ENCODE results near the gene KYAT1.

Gene KYAT1

GRCh38 chr9:128918921-128919320 lies 37.2 kb upstream of the KYAT1 start:
- Histone ChIP-seq H3K9me3 (ENCODE audit: control insufficient read depth in 5 of 5, low read length in 5 of 5) (no peaks in the 10 kb centered on the region), H3K27ac (ENCODE audit: low read depth, low read length) (peak overlapping the region; percentile 37), H3K4me1 (ENCODE audit: control insufficient read depth in 5 of 5, insufficient read depth in 5 of 5, low read length in 5 of 5) (peaks cover 21 to 71% (median 67%) of the 10 kb centered on the region in 5 donors), H3K36me3 (ENCODE audit: control insufficient read depth in 5 of 5, insufficient read depth in 5 of 5, low read length in 5 of 5) (peaks cover 0 to 26% (median 10%) of the 10 kb centered on the region in 5 donors), H3K9ac (ENCODE audit: low read length in 5 of 5) (peak overlapping the region in 2 of 5 donors; percentile 7 to 41), H3K4me3 (ENCODE audit: low read depth in 1 of 5, low read length in 5 of 5) (no peak overlapping the region), H3K27me3 (ENCODE audit: control insufficient read depth in 5 of 5, insufficient read depth in 4 of 5, low read length in 5 of 5) (no peaks in the 10 kb centered on the region)

DNA sequence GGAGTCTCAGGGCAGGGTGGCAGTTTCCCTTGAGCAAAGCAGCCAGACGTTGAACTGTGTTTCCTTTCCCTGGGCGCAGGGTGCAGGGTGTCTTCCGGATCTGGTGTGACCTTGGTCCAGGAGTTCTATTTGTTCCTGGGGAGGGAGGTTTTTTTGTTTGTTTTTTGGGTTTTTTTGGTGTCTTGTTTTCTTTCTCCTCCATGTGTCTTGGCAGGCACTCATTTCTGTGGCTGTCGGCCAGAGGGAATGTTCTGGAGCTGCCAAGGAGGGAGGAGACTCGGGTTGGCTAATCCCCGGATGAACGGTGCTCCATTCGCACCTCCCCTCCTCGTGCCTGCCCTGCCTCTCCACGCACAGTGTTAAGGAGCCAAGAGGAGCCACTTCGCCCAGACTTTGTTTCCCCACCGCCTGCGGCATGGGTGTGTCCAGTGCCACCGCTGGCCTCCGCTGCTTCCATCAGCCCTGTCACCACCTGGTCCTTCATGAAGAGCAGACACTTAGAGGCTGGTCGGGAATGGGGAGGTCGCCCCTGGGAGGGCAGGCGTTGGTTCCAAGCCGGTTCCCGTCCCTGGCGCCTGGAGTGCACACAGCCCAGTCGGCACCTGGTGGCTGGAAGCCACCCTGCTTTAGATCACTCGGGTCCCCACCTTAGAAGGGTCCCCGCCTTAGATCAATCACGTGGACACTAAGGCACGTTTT lies 35.5 kb upstream of the KYAT1 start:
- Histone ChIP-seq H3K27ac (ENCODE audit: low read depth, low read length) (peak overlapping the region; percentile 95), H3K4me3 (ENCODE audit: low read depth in 1 of 5, low read length in 5 of 5) (no peak overlapping the region), H3K27me3 (ENCODE audit: control insufficient read depth in 5 of 5, insufficient read depth in 4 of 5, low read length in 5 of 5) (no peaks in the 10 kb centered on the region), H3K4me1 (ENCODE audit: control insufficient read depth in 5 of 5, insufficient read depth in 5 of 5, low read length in 5 of 5) (peaks cover 27 to 82% (median 73%) of the 10 kb centered on the region in 5 donors), H3K9me3 (ENCODE audit: control insufficient read depth in 5 of 5, low read length in 5 of 5) (no peaks in the 10 kb centered on the region), H3K9ac (ENCODE audit: low read length in 5 of 5) (peak overlapping the region in 1 of 5 donors; percentile 8), H3K36me3 (ENCODE audit: control insufficient read depth in 5 of 5, insufficient read depth in 5 of 5, low read length in 5 of 5) (peaks cover 0 to 26% (median 10%) of the 10 kb centered on the region in 5 donors)

GRCh38 chr9:128916745-128917144 lies 35.0 kb upstream of the KYAT1 start:
- H3K4me1 ChIP-seq (ENCODE audit: control insufficient read depth in 5 of 5, insufficient read depth in 5 of 5, low read length in 5 of 5) = peaks cover 28 to 82% (median 74%) of the 10 kb centered on the region in 5 donors

GRCh38 chr9:128916204-128916603 lies 34.5 kb upstream of the KYAT1 start:
- Histone ChIP-seq H3K27ac (ENCODE audit: low read depth, low read length) (peak overlapping the region; percentile 95), H3K27me3 (ENCODE audit: control insufficient read depth in 5 of 5, insufficient read depth in 4 of 5, low read length in 5 of 5) (no peaks in the 10 kb centered on the region), H3K9ac (ENCODE audit: low read length in 5 of 5) (peak overlapping the region; percentile 8 to 65 (median 63)), H3K9me3 (ENCODE audit: control insufficient read depth in 5 of 5, low read length in 5 of 5) (no peaks in the 10 kb centered on the region), H3K4me3 (ENCODE audit: low read depth in 1 of 5, low read length in 5 of 5) (peak overlapping the region in 1 of 5 donors; percentile 12), H3K4me1 (ENCODE audit: control insufficient read depth in 5 of 5, insufficient read depth in 5 of 5, low read length in 5 of 5) (peaks cover 28 to 83% (median 74%) of the 10 kb centered on the region in 5 donors), H3K36me3 (ENCODE audit: control insufficient read depth in 5 of 5, insufficient read depth in 5 of 5, low read length in 5 of 5) (peaks cover 0 to 26% (median 10%) of the 10 kb centered on the region in 5 donors)

More at GRCh38 chr9:128916745-128917144, 35.0 kb upstream of the KYAT1 start:
- Histone ChIP-seq H3K9ac (ENCODE audit: low read length in 5 of 5) (peak overlapping the region; percentile 8 to 65 (median 63)), H3K9me3 (ENCODE audit: control insufficient read depth in 5 of 5, low read length in 5 of 5) (no peaks in the 10 kb centered on the region), H3K36me3 (ENCODE audit: control insufficient read depth in 5 of 5, insufficient read depth in 5 of 5, low read length in 5 of 5) (peaks cover 0 to 26% (median 10%) of the 10 kb centered on the region in 5 donors), H3K27ac (ENCODE audit: low read depth, low read length) (peak overlapping the region; percentile 95), H3K4me3 (ENCODE audit: low read depth in 1 of 5, low read length in 5 of 5) (no peak overlapping the region), H3K27me3 (ENCODE audit: control insufficient read depth in 5 of 5, insufficient read depth in 4 of 5, low read length in 5 of 5) (no peaks in the 10 kb centered on the region)

- H3K9me3 ChIP-seq (ENCODE audit: control insufficient read depth in 5 of 5, low read length in 5 of 5) = no peaks in the 10 kb centered on the region
- peak overlapping the region in 2 of 5 donors; percentile 37 to 38 for H3K9ac ChIP-seq (ENCODE audit: low read length in 5 of 5)
- H3K4me1 ChIP-seq (ENCODE audit: control insufficient read depth in 5 of 5, insufficient read depth in 5 of 5, low read length in 5 of 5) = peaks cover 23 to 91% (median 80%) of the 10 kb centered on the region in 5 donors
- H3K27ac ChIP-seq (ENCODE audit: low read depth, low read length) = peak overlapping the region; percentile 83
- peaks cover 0 to 37% (median 17%) of the 10 kb centered on the region in 5 donors for H3K36me3 ChIP-seq (ENCODE audit: control insufficient read depth in 5 of 5, insufficient read depth in 5 of 5, low read length in 5 of 5)
- H3K4me3 ChIP-seq (ENCODE audit: low read depth in 1 of 5, low read length in 5 of 5) = peak overlapping the region in 1 of 5 donors; percentile 17
- no peaks in the 10 kb centered on the region for H3K27me3 ChIP-seq (ENCODE audit: control insufficient read depth in 5 of 5, insufficient read depth in 4 of 5, low read length in 5 of 5)
These were observed 32.4 kb upstream of the KYAT1 start for GRCh38 chr9:128913995-128914772.

DNA sequence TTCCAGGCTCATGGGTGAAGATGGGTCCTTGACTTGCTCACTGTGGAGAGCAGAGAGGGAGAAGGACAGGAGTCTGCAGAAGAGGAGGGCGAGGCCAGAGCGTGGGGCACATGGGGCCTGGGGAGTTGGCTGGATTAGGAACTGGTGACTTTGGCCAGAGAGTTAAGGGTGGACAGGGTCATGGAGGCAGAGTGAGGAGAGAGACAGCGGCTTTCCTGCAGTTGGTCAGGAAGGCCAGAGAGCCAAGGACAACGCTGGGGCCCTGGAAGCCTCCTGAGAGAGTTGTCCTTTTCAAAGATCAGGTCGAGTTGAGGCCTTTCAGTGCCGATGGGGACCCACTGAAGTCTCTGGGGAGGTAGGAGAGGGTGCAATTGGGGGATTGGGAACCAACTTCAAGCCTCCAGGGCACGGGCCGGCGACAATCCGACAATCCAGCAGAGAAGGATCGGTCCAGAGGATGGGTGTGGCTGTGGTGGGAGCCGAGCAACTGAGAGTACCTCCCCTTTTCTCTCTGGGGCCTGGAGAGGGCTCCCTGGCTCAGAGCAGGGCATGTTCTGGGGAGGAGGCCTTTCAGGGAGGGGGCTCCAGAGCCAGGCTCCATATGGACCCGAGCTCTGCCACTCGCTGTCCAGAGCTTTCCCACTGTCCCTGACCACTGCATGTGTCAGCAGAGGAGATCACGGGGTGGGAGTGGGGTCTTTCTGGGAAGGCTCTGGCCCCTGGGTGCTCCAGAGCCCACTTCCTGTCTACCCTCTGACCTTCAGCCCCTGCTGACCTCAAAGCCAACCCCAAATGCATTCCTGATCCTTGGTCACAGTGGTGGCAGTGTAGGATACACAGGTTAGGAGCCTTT lies 31.5 kb upstream of the KYAT1 start:
- peak overlapping the region in 3 of 5 donors; percentile 7 to 35 (median 9) for H3K9ac ChIP-seq (ENCODE audit: low read length in 5 of 5)

DNA sequence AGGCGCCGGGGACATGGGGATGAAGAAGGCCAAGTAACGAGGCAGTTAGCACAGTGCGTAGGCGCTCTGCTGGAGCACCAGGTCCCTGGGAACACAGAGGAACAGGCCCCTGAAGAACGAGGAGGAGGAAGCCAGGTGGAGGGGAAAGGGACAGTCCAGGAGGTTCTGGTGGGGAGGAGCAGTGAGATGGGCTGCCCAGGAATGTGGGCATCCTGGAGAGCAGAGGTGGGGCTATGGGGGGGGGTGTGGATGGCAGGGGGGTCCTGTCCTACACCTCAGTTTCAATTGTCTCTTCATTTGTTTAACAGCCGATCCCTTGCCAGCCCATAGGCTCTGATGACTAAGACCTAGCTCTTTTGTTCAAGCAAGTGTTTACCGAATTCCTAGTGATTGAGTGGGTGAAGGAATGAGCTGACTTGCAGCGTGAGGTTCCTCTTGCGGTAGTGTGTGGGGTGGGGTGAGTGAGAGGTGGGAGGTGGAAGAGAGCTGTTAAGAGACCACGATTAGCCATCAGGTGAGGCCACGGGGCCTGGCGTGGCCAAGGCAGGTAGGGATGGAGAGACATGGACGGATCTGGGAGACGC lies 30.6 kb upstream of the KYAT1 start:
- peak overlapping the region; percentile 83 for H3K27ac ChIP-seq (ENCODE audit: low read depth, low read length)
- H3K9me3 ChIP-seq (ENCODE audit: control insufficient read depth in 5 of 5, low read length in 5 of 5) = no peaks in the 10 kb centered on the region
- H3K9ac ChIP-seq (ENCODE audit: low read length in 5 of 5) = peak overlapping the region in 2 of 5 donors; percentile 16 to 41
- H3K36me3 ChIP-seq (ENCODE audit: control insufficient read depth in 5 of 5, insufficient read depth in 5 of 5, low read length in 5 of 5) = peaks cover 0 to 50% (median 30%) of the 10 kb centered on the region in 5 donors
- no peaks in the 10 kb centered on the region for H3K27me3 ChIP-seq (ENCODE audit: control insufficient read depth in 5 of 5, insufficient read depth in 4 of 5, low read length in 5 of 5)
- H3K4me3 ChIP-seq (ENCODE audit: low read depth in 1 of 5, low read length in 5 of 5) = peak overlapping the region in 1 of 5 donors; percentile 8
- H3K4me1 ChIP-seq (ENCODE audit: control insufficient read depth in 5 of 5, insufficient read depth in 5 of 5, low read length in 5 of 5) = peaks cover 23 to 82% (median 73%) of the 10 kb centered on the region in 5 donors

More for the DNA sequence above, 31.5 kb upstream of the KYAT1 start:
- H3K27ac ChIP-seq (ENCODE audit: low read depth, low read length) = peak overlapping the region; percentile 83
- peak overlapping the region in 2 of 5 donors; percentile 2 to 34 for H3K4me3 ChIP-seq (ENCODE audit: low read depth in 1 of 5, low read length in 5 of 5)
- H3K4me1 ChIP-seq (ENCODE audit: control insufficient read depth in 5 of 5, insufficient read depth in 5 of 5, low read length in 5 of 5) = peaks cover 23 to 87% (median 77%) of the 10 kb centered on the region in 5 donors
- H3K27me3 ChIP-seq (ENCODE audit: control insufficient read depth in 5 of 5, insufficient read depth in 4 of 5, low read length in 5 of 5) = no peaks in the 10 kb centered on the region
- no peaks in the 10 kb centered on the region for H3K9me3 ChIP-seq (ENCODE audit: control insufficient read depth in 5 of 5, low read length in 5 of 5)
- peaks cover 0 to 46% (median 26%) of the 10 kb centered on the region in 5 donors for H3K36me3 ChIP-seq (ENCODE audit: control insufficient read depth in 5 of 5, insufficient read depth in 5 of 5, low read length in 5 of 5)

GRCh38 chr9:128911529-128912035 lies 29.8 kb upstream of the KYAT1 start:
- Histone ChIP-seq H3K27ac (ENCODE audit: low read depth, low read length) (peak overlapping the region; percentile 83), H3K9me3 (ENCODE audit: control insufficient read depth in 5 of 5, low read length in 5 of 5) (no peaks in the 10 kb centered on the region), H3K4me3 (ENCODE audit: low read depth in 1 of 5, low read length in 5 of 5) (peak overlapping the region in 4 of 5 donors; percentile 8 to 17 (median 12)), H3K27me3 (ENCODE audit: control insufficient read depth in 5 of 5, insufficient read depth in 4 of 5, low read length in 5 of 5) (no peaks in the 10 kb centered on the region), H3K9ac (ENCODE audit: low read length in 5 of 5) (peak overlapping the region in 2 of 5 donors; percentile 16 to 30), H3K4me1 (ENCODE audit: control insufficient read depth in 5 of 5, insufficient read depth in 5 of 5, low read length in 5 of 5) (peaks cover 21 to 77% (median 65%) of the 10 kb centered on the region in 5 donors), H3K36me3 (ENCODE audit: control insufficient read depth in 5 of 5, insufficient read depth in 5 of 5, low read length in 5 of 5) (peaks cover 0 to 57% (median 34%) of the 10 kb centered on the region in 5 donors)

DNA sequence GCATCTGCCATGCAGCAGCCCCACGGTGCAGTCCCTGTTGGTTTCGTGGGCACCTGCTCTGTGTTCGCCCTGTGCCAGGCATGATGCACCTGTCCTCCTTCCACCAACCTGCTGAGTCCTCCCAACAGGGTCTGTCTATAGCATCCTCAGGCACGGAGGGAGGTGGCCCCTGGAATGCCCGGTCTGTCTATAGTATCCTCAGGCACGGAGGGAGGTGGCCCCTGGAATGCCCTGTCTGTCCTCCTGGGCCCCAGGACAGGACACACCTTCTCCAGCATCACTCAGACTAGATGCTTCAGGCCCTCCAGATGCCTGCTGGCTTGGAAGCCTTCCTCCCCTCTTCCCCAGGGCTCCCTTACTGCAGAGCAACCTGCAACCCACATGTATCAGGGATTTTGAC lies 29.2 kb upstream of the KYAT1 start:
- Histone ChIP-seq H3K27me3 (ENCODE audit: control insufficient read depth in 5 of 5, insufficient read depth in 4 of 5, low read length in 5 of 5) (no peaks in the 10 kb centered on the region), H3K27ac (ENCODE audit: low read depth, low read length) (peak overlapping the region; percentile 73), H3K9me3 (ENCODE audit: control insufficient read depth in 5 of 5, low read length in 5 of 5) (no peaks in the 10 kb centered on the region), H3K9ac (ENCODE audit: low read length in 5 of 5) (no peak overlapping the region), H3K4me1 (ENCODE audit: control insufficient read depth in 5 of 5, insufficient read depth in 5 of 5, low read length in 5 of 5) (peaks cover 15 to 72% (median 59%) of the 10 kb centered on the region in 5 donors), H3K36me3 (ENCODE audit: control insufficient read depth in 5 of 5, insufficient read depth in 5 of 5, low read length in 5 of 5) (peaks cover 0 to 53% (median 34%) of the 10 kb centered on the region in 5 donors), H3K4me3 (ENCODE audit: low read depth in 1 of 5, low read length in 5 of 5) (peak overlapping the region in 3 of 5 donors; percentile 0 to 17 (median 11))
